Measurements from ENCODE around the gene RRAS. TPM values are rescaled to one million over a fixed set of nuclear protein-coding genes. Genes with fewer than 3 reads are reported as not detected.
"Not testable (repeated sequence)": the region's sequence is repeated elsewhere in the genome, so short reads cannot be mapped to it uniquely, and the experiment has no call there.

Gene RRAS
- total RNA-seq, 1 donor: 8.7 TPM

DNA sequence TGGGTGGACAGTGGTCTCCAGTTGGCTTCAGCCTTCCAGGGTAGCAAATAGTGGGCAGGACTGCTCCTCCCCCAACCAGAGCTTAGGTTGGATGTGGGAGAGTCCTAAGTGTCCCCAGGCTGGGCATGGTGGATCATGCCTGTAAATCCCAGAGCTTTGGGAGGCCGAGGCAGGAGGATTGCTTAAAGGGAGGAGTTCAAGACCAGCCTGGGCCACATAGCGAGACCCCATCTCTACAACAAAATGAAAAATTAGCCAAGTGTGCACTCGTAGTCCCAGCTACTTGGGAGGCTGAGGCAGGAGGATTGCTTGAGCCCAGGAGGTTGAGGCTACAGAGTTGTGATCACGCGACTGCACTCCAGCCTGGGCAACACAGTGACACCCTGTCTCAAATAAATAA, 7.4 kb downstream of the RRAS start:
- Histone ChIP-seq H3K4me1 (ENCODE audit: insufficient read depth, low read length) (no peaks in the 10 kb centered on the region), H3K4me3 (ENCODE audit: low read length) (no peak overlapping the region), H3K9me3 (ENCODE audit: low read depth, low read length) (no peaks in the 10 kb centered on the region), H3K27me3 (ENCODE audit: insufficient read depth, low read length) (no peaks in the 10 kb centered on the region)

DNA sequence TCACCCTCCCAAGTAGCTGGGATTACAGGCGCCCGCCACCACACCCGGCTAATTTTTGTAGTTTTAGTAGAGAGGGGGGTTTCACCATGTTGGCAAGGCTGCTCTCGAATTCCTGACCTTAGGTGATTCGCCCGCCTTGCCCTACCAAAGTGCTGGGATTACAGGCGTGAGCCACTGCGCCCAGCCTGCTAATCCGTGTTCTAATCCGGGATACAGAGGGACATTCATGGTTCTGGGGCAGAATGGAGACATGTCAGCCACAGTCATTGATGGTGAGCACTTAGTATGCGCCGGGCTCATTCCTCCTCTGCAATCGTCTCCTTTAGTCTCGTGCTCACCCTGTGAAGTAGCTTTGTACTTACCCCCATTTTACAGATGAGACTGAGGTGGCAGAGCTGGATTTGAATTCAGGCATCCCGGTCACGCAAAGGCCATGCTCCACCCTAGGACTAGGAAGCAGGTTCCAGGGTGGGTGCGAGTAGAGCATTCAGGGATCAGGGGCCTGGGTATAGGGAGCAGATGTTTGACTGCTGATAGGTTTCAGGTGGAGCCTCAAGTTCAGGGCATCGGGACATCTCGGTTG, 8.2 kb downstream of the RRAS start:
- H3K4me3 ChIP-seq (ENCODE audit: low read length): no peak overlapping the region
- H3K9me3 ChIP-seq (ENCODE audit: low read depth, low read length): no peaks in the 10 kb centered on the region
- no peaks in the 10 kb centered on the region for H3K4me1 ChIP-seq (ENCODE audit: insufficient read depth, low read length)
- H3K27me3 ChIP-seq (ENCODE audit: insufficient read depth, low read length): no peaks in the 10 kb centered on the region

DNA sequence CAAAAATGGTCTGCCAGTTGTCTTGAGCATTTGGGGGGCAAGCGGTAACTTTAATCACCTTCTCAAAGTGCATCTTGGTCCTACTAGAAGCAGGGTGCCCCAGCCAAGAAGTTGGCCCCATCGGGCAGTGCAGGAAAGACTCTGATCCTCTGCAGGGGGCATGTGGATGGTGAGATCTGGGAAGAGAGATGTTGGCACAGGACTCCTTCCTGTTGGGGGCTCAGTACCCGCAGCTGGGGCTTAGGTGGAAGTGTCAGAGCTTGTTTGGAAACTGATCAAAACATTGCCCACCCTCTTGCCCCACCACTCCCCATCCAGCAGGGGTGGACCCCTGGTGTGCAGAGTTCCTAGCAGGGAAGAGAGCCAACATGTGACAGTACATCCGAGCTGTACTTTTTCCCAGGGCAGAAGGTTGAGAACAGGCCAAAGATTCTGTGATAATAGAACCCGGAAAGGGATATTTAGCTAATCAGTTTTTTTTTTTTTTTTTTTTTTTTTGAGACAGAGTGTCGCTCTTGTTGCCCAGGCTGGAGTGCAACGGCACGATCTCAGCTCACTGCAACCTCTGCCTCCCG, 8.8 kb downstream of the RRAS start:
- Histone ChIP-seq H3K9me3 (ENCODE audit: low read depth, low read length) (no peaks in the 10 kb centered on the region), H3K4me1 (ENCODE audit: insufficient read depth, low read length) (no peaks in the 10 kb centered on the region), H3K4me3 (ENCODE audit: low read length) (no peak overlapping the region), H3K27me3 (ENCODE audit: insufficient read depth, low read length) (no peaks in the 10 kb centered on the region)

DNA sequence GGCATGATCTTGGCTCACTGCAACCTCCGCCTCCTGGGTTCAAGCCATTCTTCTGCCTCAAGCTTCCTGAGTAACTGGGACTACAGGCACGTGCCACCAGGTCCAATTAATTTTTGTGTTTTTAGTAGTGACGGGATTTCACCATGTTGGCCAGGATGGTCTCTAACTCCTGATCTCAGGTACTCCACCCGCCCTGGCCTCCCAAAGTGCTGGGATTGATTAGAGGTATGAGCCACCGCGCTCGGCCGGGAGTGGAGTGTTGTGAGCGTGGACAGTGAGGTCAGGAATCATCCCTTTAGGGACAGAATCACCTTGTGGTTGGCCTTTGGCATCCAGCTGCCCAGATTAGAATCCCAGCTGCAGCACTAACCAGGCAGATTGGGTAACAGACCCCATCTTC, 10.3 kb downstream of the RRAS start:
- H3K4me3 ChIP-seq (ENCODE audit: low read length): no peak overlapping the region
- no peaks in the 10 kb centered on the region for H3K27me3 ChIP-seq (ENCODE audit: insufficient read depth, low read length)
- H3K4me1 ChIP-seq (ENCODE audit: insufficient read depth, low read length): no peaks in the 10 kb centered on the region
- H3K9me3 ChIP-seq (ENCODE audit: low read depth, low read length): no peaks in the 10 kb centered on the region

DNA sequence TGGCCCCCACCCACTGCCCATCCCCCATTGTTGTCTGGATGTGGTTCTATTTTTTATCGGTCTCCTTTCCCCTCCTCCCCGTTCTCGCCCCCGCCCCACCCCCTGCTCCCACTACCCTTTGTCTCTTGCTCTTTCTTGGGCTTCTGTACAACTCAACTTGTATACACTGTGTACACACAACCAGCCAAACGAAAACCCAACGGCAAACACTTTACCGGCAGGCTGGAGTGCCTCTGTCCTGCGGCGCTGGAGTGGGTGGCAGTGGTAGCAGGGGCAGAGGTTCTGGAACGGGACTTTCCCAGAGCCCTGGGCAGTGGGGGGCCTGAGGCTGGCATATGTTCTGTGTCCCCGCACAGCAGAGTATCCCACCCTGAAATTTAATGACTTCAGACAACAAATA, 13.7 kb downstream of the RRAS start:
- Histone ChIP-seq H3K4me1 (ENCODE audit: insufficient read depth, low read length) (no peaks in the 10 kb centered on the region), H3K4me3 (ENCODE audit: low read length) (no peak overlapping the region), H3K27me3 (ENCODE audit: insufficient read depth, low read length) (no peaks in the 10 kb centered on the region), H3K9me3 (ENCODE audit: low read depth, low read length) (no peaks in the 10 kb centered on the region)

DNA sequence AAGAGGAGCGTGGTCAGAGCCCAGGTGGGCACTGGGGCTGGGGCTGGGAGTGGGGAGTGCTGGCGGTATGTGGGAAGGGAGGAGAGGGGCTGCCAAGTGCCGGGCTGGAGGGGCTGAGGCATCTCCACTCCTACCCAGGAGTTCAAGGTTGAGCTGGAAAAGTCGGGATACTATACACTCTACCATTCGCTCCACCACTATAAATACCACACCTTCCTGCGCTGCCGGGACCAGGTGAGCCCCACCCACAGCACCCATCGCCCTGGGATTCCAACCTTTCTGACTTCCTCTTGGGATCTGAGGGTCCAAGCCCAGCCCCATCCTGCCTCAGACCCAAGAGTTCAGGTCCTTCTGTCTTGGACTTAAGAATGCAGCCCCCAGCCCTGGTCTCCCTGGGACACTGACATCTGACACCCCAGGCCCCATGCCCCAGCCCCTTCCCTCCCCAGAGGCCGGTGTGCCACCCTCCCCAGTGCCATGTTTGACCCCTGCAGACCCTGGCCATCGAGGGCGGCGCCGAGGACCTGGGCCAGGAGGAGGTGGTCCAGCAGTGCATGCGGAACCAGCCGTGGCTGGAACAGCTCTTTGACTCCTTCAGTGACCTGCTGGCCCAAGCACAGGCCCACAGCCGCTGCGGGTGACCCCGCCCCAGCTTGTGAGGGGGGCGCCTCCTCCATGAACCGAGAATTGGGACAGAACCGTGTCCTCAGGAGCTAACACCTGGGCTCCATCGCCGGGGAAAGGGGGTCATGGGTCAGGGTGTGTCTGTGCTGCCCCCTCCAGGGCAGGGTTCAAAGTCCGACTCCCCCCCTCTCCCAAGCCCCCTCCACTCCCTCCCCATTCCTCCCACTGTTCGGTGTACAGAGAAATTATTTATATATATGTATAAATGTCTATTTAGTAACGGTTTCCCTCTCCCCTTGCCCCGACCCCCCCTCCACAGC, 14.7 kb downstream of the RRAS start:
- no peaks in the 10 kb centered on the region for H3K4me1 ChIP-seq (ENCODE audit: insufficient read depth, low read length)
- H3K27me3 ChIP-seq (ENCODE audit: insufficient read depth, low read length): no peaks in the 10 kb centered on the region
- no peak overlapping the region for H3K4me3 ChIP-seq (ENCODE audit: low read length)
- H3K9me3 ChIP-seq (ENCODE audit: low read depth, low read length): no peaks in the 10 kb centered on the region

DNA sequence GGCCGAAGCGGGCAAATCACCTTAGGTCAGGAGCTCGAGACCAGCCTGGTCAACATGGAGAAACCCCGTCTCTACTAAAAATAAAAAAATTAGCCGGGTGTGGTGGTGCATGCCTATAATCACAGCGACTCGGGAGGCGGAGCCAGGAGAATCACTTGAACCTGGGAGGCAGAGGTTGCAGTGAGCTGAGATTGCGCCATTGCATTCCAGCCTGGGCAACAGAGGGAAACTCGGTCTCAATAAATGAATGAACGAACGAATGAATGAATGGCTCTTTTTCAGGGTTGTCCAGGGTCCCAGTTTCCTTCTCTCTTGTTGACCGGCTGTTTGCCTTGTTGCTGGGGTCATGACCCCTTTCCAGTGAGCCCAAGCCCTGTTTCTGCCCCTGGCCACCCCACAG, 22.1 kb downstream of the RRAS start:
- not testable (repeated sequence) for H3K27me3 ChIP-seq (ENCODE audit: insufficient read depth, low read length); H3K9me3 ChIP-seq (ENCODE audit: low read depth, low read length); H3K4me3 ChIP-seq (ENCODE audit: low read length)
- H3K4me1 ChIP-seq (ENCODE audit: insufficient read depth, low read length): peaks cover 12% of the 10 kb centered on the region

DNA sequence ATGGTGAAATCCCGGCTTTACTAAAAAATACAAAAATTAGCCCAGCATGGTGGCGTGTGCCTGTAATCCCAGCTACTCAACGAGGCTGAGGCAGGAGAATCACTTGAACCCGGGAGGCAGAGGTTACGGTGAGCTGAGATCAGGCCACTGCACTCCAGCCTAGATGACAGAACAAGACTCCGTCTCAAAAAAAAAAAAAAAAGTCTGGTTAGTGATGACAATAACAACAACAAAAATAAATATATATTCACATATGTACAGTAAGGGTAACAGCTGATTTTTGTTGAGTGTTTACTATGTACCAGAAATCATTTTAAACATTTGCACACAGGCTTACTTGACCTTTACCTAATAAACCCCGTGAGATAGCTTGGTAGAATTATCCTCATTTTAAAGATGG, 23.0 kb downstream of the RRAS start:
- Histone ChIP-seq H3K9me3 (ENCODE audit: low read depth, low read length) (no peaks in the 10 kb centered on the region), H3K27me3 (ENCODE audit: insufficient read depth, low read length) (no peaks in the 10 kb centered on the region), H3K4me1 (ENCODE audit: insufficient read depth, low read length) (peaks cover 21% of the 10 kb centered on the region), H3K4me3 (ENCODE audit: low read length) (no peak overlapping the region)

DNA sequence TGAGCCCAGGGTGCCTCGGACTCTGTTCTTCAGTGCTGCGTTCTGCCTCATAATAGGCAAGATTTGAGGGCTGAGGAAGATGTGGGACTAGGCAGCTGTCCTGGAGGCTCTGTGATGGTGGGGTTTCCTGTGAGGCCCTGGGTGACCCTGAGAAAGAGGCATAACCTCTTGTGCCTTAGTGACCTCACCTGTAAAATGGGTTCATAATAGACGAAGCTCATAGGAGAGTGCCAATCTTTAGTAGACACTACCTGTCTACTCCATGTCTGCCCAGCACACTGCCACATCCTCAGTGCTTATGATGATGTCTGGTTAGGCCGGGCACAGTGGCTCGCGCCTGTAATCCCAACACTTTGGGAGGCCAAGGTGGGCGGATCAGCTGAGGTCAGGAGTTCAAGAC, 23.4 kb downstream of the RRAS start:
- no peaks in the 10 kb centered on the region for H3K27me3 ChIP-seq (ENCODE audit: insufficient read depth, low read length)
- peaks cover 22% of the 10 kb centered on the region for H3K4me1 ChIP-seq (ENCODE audit: insufficient read depth, low read length)
- H3K9me3 ChIP-seq (ENCODE audit: low read depth, low read length): no peaks in the 10 kb centered on the region
- H3K4me3 ChIP-seq (ENCODE audit: low read length): no peak overlapping the region

DNA sequence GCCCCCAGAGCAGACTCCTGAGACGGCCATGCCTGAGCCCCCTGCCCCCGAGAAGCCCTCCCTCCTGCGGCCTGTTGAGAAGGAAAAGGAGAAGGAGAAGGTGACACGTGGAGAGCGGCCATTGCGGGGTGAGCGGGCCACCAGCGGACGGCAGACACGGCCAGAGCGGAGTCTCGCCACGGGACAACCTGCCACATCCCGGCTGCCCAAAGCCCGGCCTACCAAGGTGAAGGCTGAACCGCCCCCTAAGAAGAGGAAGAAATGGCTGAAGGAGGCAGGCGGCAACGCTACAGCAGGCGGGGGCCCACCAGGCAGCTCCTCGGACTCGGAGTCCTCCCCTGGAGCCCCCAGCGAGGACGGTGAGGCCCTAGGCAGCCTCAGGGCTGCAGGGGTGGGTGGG, 24.1 kb downstream of the RRAS start:
- Histone ChIP-seq H3K9me3 (ENCODE audit: low read depth, low read length) (no peaks in the 10 kb centered on the region), H3K27me3 (ENCODE audit: insufficient read depth, low read length) (no peaks in the 10 kb centered on the region), H3K4me3 (ENCODE audit: low read length) (no peak overlapping the region), H3K4me1 (ENCODE audit: insufficient read depth, low read length) (peaks cover 22% of the 10 kb centered on the region)

DNA sequence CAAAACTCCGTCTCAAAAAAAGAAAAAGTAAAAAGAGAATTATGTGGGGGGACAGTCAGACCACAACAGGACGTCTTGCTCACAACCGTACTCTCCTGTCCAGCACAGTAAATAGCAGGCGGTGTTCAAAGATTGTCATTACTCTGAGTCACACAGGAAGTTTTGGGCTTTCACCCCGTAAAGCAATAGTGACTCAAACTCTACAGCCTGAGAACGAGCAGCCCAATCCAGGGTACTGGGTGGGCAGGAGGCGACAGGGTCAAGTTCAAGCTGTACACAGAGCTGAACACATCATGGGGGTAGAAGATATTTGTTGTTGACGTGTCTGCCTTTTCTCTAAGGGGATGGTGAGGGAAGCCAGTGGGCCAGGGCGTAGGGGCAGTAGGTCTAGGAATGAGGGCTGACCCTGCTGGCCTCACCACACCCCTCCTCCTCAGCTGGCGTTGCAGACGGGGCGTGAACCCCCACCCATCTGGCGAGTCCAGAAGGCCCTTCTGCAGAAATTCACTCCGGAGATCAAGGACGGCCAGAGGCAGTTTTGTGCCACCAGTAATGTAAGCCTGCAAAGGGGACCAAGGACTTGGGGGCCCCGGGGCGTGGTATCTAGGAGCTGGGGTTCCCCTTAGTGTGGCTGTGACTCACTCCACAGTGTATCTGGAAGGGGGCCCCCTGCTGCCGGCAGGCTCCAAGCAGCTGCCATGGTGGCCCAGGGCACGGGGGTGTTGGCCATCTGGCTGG, 25.7 kb downstream of the RRAS start:
- Histone ChIP-seq H3K9me3 (ENCODE audit: low read depth, low read length) (no peaks in the 10 kb centered on the region), H3K4me3 (ENCODE audit: low read length) (no peak overlapping the region), H3K4me1 (ENCODE audit: insufficient read depth, low read length) (peaks cover 22% of the 10 kb centered on the region), H3K27me3 (ENCODE audit: insufficient read depth, low read length) (no peaks in the 10 kb centered on the region)

DNA sequence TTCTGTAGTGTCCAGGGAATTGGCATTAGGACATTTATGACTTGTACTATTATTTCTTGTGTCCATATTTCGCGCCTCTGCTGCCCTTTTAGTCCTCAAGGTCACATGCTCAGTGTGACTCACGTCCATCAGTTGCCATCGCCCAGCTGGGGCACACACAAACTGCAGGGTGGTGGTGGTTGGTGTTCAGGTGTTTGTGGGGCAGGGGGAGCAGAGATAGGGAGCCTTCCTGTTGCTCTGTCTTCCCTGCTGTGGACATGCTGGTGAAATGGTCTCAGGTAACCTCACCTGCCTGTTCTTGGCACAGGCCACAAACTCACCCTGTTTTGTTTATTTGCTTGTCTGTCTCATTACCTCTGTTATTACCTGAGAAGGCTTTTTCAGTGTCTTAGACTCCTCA, 26.6 kb downstream of the RRAS start:
- Histone ChIP-seq H3K9me3 (ENCODE audit: low read depth, low read length) (no peaks in the 10 kb centered on the region), H3K27me3 (ENCODE audit: insufficient read depth, low read length) (no peaks in the 10 kb centered on the region), H3K4me3 (ENCODE audit: low read length) (no peak overlapping the region), H3K4me1 (ENCODE audit: insufficient read depth, low read length) (peaks cover 22% of the 10 kb centered on the region)

DNA sequence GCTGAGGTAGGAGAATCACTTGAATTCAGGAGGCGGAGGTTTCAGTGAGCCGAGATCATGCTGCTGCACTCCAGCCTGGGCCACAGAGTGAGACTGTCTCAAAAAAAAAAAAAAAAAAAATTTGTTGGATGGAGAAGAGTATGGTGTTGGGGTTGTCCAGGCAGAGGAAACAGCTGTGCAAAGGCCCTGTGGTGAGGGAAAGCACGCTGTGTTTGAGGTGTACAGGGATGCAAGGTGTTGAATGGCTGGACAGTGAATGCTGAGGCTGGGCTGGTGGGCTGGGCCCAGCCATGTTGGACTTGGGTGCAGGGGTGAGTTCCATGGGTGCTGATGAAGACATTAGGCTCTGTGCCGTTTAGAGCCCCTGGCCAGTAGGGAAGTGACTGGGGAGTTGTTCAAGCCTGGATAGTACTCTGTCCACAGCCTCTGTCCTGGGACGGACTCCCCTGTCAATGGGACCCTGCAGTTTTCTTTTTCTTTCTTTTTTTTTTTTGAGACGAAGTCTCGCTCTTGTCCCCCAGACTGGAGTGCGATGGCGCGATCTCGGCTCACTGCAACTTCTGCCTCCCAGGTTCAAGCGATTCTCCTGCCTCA, 30.3 kb downstream of the RRAS start:
- Histone ChIP-seq H3K4me1 (ENCODE audit: insufficient read depth, low read length) (peaks cover 22% of the 10 kb centered on the region), H3K9me3 (ENCODE audit: low read depth, low read length) (no peaks in the 10 kb centered on the region), H3K4me3 (ENCODE audit: low read length) (no peak overlapping the region), H3K27me3 (ENCODE audit: insufficient read depth, low read length) (no peaks in the 10 kb centered on the region)

DNA sequence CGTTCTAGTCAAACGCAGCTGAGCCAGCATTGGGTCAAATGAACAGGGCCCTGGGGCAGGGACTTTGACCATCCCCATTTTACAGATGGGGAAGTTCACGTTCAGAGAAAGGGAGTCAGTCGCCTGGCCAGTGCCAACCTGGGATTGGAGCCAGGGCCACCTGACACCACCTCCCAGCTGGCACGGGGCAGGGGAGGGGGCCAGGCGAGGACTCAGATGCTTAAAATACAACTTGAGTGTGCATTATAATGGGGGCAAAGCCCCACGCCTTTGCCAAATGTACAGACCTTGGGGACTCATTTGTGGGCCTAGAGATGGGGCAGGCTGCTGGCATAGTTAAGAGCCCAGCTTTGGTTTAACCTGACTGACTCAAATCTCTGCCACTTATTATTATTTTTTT, 34.3 kb downstream of the RRAS start:
- no peaks in the 10 kb centered on the region for H3K27me3 ChIP-seq (ENCODE audit: insufficient read depth, low read length)
- no peak overlapping the region for H3K4me3 ChIP-seq (ENCODE audit: low read length)
- no peaks in the 10 kb centered on the region for H3K4me1 ChIP-seq (ENCODE audit: insufficient read depth, low read length)
- no peaks in the 10 kb centered on the region for H3K9me3 ChIP-seq (ENCODE audit: low read depth, low read length)

DNA sequence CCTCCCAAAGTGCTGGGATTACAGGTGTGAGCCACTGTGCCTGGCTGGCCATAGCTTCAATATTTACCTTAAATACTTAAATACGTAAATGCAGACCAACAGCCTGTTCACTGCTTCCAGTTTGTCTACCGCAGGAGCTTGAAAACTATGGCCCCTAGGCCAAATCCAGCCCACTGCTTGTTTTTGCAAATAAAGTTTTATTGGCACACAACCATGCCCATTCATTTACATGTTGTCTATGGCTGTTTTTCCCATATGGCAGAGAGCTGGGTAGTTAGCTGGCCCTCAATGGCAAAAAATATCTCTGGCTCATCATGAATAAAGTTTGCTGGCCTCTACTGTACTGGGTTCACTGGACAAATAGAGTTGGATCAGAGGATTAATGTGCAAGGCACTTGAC, 37.1 kb downstream of the RRAS start:
- no peak overlapping the region for H3K4me3 ChIP-seq (ENCODE audit: low read length)
- no peaks in the 10 kb centered on the region for H3K9me3 ChIP-seq (ENCODE audit: low read depth, low read length)
- H3K4me1 ChIP-seq (ENCODE audit: insufficient read depth, low read length): no peaks in the 10 kb centered on the region
- no peaks in the 10 kb centered on the region for H3K27me3 ChIP-seq (ENCODE audit: insufficient read depth, low read length)
